ENCODE results near the gene CSRNP3. TPM values are rescaled to one million over a fixed set of nuclear protein-coding genes. Genes with fewer than 3 reads are reported as not detected.

Gene CSRNP3
- total RNA-seq, 1 donor from 2014 or later: 1.5 TPM

DNA sequence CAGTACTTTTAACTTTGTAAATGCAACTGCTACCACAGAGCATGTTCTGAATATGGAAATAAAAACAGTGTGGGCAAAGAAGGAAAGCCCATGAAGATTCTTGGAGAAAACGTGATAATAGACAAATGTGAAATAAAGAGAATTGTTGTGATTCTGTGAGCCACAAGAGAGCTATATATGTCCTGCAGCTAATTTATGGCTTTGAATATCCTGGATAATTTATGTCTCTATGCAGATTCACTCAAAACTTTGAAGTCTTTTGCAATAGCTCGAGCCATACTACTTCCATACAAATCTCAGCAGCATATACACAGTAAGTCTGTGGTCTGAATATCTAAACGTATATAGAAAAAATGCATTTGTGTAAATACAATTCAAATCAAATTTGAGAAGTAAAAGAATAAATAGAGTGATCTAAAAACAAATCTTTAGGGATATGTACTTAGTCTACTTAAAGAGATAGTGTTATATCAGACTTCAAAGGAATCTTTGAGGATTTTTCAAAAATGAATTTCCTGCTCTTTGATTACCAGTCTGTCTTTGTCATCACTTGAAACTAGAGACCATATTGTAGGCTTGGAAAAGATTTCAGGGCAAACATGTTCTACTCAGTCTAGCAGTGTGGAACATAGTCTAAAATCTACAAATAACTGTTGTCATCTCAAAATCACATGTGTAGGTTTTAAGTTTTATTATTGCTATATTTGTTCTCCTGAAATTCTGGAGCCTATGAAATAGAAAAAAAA lies 107.1 kb downstream of the CSRNP3 start:
- TF ChIP-seq, protein P1, sequence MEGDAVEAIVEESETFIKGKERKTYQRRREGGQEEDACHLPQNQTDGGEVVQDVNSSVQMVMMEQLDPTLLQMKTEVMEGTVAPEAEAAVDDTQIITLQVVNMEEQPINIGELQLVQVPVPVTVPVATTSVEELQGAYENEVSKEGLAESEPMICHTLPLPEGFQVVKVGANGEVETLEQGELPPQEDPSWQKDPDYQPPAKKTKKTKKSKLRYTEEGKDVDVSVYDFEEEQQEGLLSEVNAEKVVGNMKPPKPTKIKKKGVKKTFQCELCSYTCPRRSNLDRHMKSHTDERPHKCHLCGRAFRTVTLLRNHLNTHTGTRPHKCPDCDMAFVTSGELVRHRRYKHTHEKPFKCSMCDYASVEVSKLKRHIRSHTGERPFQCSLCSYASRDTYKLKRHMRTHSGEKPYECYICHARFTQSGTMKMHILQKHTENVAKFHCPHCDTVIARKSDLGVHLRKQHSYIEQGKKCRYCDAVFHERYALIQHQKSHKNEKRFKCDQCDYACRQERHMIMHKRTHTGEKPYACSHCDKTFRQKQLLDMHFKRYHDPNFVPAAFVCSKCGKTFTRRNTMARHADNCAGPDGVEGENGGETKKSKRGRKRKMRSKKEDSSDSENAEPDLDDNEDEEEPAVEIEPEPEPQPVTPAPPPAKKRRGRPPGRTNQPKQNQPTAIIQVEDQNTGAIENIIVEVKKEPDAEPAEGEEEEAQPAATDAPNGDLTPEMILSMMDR (IDR thresholded peaks at IDR 0.05): no peak
- Mint-ChIP-seq H3K9me3 (ENCODE audit: unreplicated experiment) (no peaks in the 10 kb centered on the region), H3K27ac (ENCODE audit: unreplicated experiment) (no peak overlapping the region), H3K4me1 (ENCODE audit: unreplicated experiment) (peaks cover 14% of the 10 kb centered on the region), H3K27me3 (ENCODE audit: unreplicated experiment) (peaks cover 5% of the 10 kb centered on the region), H3K4me3 (ENCODE audit: unreplicated experiment) (no peak overlapping the region), H3K36me3 (ENCODE audit: unreplicated experiment) (no peaks in the 10 kb centered on the region)
- DNase-seq (ENCODE audit: extremely low spot score, unreplicated experiment): no peak

DNA sequence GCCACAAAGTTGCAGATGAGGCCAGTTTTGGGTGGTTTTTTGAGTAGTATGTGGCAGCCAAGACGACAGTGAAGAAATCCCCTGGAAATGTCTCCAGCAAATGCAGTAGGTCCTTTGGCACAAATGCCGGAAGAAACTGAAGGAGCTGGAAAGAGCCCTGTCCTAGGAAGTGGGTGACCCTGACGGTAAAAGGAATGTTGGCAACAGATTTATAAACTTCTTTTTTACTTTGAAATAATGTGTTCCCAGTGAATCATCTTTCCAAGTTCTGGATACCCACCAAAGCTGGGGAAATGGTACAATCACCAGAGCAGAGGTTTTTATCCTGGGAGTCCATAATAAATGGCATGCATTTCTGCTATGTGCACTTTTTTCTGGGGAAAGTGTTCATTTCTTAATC lies 112.9 kb downstream of the CSRNP3 start:
- Mint-ChIP-seq H3K27me3 (ENCODE audit: unreplicated experiment) (no peaks in the 10 kb centered on the region), H3K9me3 (ENCODE audit: unreplicated experiment) (no peaks in the 10 kb centered on the region), H3K4me3 (ENCODE audit: unreplicated experiment) (no peak overlapping the region), H3K36me3 (ENCODE audit: unreplicated experiment) (no peaks in the 10 kb centered on the region), H3K4me1 (ENCODE audit: unreplicated experiment) (peaks cover 2% of the 10 kb centered on the region), H3K27ac (ENCODE audit: unreplicated experiment) (no peak overlapping the region)
- no peak for DNase-seq (ENCODE audit: extremely low spot score, unreplicated experiment)
- TF ChIP-seq, protein P1 (IDR thresholded peaks at IDR 0.05): no peak

DNA sequence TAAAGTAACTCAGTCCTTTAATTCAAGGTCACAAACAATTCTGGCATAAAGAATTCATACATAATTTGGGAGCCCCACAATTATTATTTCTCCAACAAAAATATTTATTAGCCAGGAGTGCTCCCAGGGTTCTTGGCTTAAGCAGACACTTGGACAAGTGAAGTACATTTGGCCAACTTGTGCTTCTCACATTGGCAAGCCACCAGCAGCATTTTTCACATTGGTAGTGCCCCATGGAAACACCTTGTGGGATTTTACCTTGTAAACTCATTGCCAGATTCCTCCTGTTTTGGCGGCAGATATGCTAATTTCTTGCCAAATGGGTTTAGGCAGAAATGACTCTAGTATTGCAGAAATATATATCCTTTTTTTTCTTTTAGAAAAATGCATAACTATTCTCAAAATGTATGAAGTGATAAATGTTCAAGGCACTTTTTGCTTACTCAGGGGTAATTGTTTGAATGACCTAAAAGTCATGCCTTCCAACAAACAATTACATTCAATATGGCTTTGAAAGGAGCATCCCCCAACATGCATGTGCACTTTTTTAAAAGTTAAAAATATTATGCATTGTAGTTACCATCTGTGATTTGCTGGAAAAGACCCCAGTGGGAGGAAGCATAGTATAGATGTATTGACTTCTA lies 113.5 kb downstream of the CSRNP3 start:
- TF ChIP-seq, protein P1 (IDR thresholded peaks at IDR 0.05): no peak
- DNase-seq (ENCODE audit: extremely low spot score, unreplicated experiment): no peak
- Mint-ChIP-seq H3K9me3 (ENCODE audit: unreplicated experiment) (no peaks in the 10 kb centered on the region), H3K4me1 (ENCODE audit: unreplicated experiment) (peaks cover 2% of the 10 kb centered on the region), H3K4me3 (ENCODE audit: unreplicated experiment) (no peak overlapping the region), H3K36me3 (ENCODE audit: unreplicated experiment) (no peaks in the 10 kb centered on the region), H3K27me3 (ENCODE audit: unreplicated experiment) (no peaks in the 10 kb centered on the region), H3K27ac (ENCODE audit: unreplicated experiment) (no peak overlapping the region)

DNA sequence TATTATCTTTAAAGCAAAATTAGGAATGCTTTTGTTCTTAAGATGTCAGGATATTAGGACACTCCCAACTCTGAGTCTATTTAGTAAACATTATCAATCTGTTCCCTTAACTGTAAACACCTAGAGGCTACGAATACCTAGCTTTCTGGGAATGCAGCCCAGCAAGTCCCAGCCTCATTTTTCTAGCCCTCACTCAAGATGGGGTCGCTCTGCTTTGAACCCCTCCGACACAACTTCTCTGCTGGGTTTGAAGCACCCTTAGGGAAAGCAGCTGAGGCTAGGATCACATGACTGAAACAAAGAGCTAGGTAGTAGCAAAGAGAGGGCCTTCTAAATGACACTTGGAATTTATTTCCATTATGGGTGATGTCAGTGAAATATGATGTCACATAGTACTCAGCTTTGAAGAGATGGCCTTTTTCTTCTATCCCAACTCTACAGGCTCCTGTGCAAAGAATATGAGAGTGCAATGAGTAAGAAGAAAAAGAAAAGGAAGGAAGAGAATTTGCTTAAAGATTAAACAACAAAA lies 114.7 kb downstream of the CSRNP3 start:
- H3K27ac Mint-ChIP-seq (ENCODE audit: unreplicated experiment): no peak overlapping the region
- H3K9me3 Mint-ChIP-seq (ENCODE audit: unreplicated experiment): no peaks in the 10 kb centered on the region
- no peaks in the 10 kb centered on the region for H3K36me3 Mint-ChIP-seq (ENCODE audit: unreplicated experiment)
- peaks cover 2% of the 10 kb centered on the region for H3K4me1 Mint-ChIP-seq (ENCODE audit: unreplicated experiment)
- DNase-seq (ENCODE audit: extremely low spot score, unreplicated experiment): no peak
- no peak overlapping the region for H3K4me3 Mint-ChIP-seq (ENCODE audit: unreplicated experiment)
- TF ChIP-seq, protein P1 (IDR thresholded peaks at IDR 0.05): no peak
- H3K27me3 Mint-ChIP-seq (ENCODE audit: unreplicated experiment): no peaks in the 10 kb centered on the region

DNA sequence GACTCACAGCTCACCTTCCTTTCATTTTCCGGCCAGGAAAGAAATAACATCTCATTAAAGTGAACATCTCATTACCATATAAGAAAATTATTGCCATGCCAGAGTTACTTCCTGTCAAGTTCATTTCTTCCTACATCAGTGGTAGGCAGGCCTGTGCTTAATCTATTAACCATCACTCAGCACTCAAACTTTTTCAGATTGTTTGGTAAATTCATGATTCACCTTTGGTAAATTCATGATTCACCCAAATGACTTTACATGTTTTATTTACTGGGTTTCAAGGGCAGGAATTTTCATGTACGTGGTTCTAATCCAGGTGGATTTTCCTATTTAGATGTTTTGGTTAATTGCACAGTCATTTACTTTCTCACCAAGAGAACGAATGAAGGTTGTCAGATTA lies 116.5 kb downstream of the CSRNP3 start:
- DNase-seq (ENCODE audit: extremely low spot score, unreplicated experiment): no peak
- Mint-ChIP-seq H3K9me3 (ENCODE audit: unreplicated experiment) (no peaks in the 10 kb centered on the region), H3K4me3 (ENCODE audit: unreplicated experiment) (no peak overlapping the region), H3K27ac (ENCODE audit: unreplicated experiment) (no peak overlapping the region), H3K27me3 (ENCODE audit: unreplicated experiment) (no peaks in the 10 kb centered on the region), H3K4me1 (ENCODE audit: unreplicated experiment) (peaks cover 2% of the 10 kb centered on the region), H3K36me3 (ENCODE audit: unreplicated experiment) (no peaks in the 10 kb centered on the region)
- TF ChIP-seq, protein P1 (IDR thresholded peaks at IDR 0.05): no peak
